HUES6 (cell line): Measurements from ENCODE around the gene B3GALNT2.

Experiments
- H3K27ac ChIP-seq: 2 replicates; pipeline ENCODE4 v1.7.0; 2013; ENCODE audit warnings: low read depth, mild to moderate bottlenecking, low read length, inconsistent platforms
- H3K27me3 ChIP-seq: 2 replicates; pipeline ENCODE4 v1.6.1; 2013; ENCODE audit warnings: low read length; ENCODE audit not compliant: control insufficient read depth, insufficient read depth
- H3K36me3 ChIP-seq: 2 replicates; pipeline ENCODE4 v1.6.1; 2013; ENCODE audit warnings: low read length; ENCODE audit not compliant: control insufficient read depth, insufficient read depth
- H3K4me1 ChIP-seq: 2 replicates; pipeline ENCODE4 v1.6.1; 2013; ENCODE audit warnings: low read length; ENCODE audit not compliant: control insufficient read depth, insufficient read depth
- H3K4me3 ChIP-seq: 2 replicates; pipeline ENCODE4 v1.5.1; 2013; ENCODE audit warnings: low read depth, low read length
- H3K9ac ChIP-seq: one replicate; pipeline ENCODE4 v1.6.1; 2013; ENCODE audit warnings: mild to moderate bottlenecking, low read length
- H3K9me3 ChIP-seq: 2 replicates; pipeline ENCODE4 v1.6.1; 2013; ENCODE audit warnings: low read depth, low read length; ENCODE audit not compliant: control insufficient read depth, insufficient read depth

Gene B3GALNT2

DNA sequence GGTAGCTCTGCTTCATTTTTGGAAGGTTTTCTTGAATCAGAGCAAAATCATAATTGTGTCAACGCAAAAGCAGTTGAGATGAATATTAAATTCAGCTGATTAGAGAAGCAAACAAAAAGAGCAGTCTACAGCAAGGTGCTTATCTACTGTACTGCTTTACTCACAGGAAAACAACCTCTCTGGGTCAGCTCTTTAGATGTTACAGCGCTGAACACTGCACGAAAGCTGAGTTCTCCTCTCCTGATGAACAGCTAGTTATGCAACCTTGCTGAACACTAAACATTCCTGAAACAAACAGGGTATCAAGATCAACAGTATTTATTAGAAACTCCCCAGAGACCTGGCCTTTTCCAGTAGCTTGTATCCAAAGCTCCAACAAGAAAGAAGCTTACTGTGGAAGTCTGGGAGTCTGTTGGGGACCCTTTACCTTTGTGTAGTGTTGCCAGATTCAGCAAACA is 95.7 kb downstream of the B3GALNT2 start:
- H3K9ac ChIP-seq: no peak overlapping the region
- no peaks in the 10 kb centered on the region for H3K27me3 ChIP-seq
- H3K36me3 ChIP-seq: no peaks in the 10 kb centered on the region
- 0 out of 2 replicates have a peak, but pooled peaks cover 2% of the 10 kb centered on the region for H3K9me3 ChIP-seq
- no peak overlapping the region for H3K4me3 ChIP-seq
- no peak overlapping the region for H3K27ac ChIP-seq
- no peaks in the 10 kb centered on the region for H3K4me1 ChIP-seq

DNA sequence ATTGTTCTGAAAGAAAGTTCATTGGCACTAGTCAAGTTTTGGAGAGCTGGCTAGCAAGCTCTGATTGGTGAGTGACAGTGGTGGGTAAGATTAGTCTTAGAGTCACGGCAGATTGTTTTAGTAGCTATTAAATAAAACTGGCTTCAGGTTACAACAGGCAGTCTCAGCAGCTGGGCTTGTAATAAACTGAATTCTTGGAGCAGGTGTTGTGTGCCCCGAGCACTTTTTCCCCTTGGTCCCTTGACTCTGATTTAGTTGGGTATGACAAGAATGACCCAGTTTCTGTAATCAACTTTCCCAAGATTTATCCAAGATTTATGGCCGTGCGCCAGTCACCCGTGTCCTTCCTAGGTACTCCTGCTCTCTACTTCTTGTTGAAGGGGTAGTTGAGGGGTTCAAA is 96.8 kb downstream of the B3GALNT2 start:
- Histone ChIP-seq H3K9me3 (0 out of 2 replicates have a peak, but pooled peaks cover 2% of the 10 kb centered on the region), H3K4me3 (no peak overlapping the region), H3K9ac (no peak overlapping the region), H3K36me3 (peaks cover 4% of the 10 kb centered on the region; the same call in 1 of the 2 replicates), H3K27me3 (no peaks in the 10 kb centered on the region), H3K4me1 (no peaks in the 10 kb centered on the region), H3K27ac (no peak overlapping the region)

DNA sequence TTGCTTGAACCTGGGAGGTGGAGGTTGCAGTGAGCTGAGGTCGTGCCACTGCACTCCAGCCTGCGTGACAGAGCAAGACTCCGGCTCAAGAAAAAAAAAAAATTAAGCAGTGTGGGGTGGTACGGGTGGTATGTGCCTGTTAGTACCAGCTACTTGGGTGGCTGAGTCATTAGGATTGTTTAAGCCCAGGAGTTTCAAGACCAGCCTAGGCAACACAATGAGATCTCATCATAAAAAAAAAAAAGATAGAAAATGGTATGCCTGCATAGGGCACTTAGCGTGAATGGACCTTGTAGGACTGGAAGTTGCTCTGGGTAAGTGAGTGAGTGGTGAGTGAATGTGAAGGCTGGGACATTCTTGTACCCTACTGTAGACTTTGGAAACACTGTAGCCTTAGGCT is 100.1 kb downstream of the B3GALNT2 start:
- Histone ChIP-seq H3K36me3 (peaks cover 4% of the 10 kb centered on the region; the same call in 1 of the 2 replicates), H3K27ac (no peak overlapping the region), H3K27me3 (no peaks in the 10 kb centered on the region), H3K4me1 (0 out of 2 replicates have a peak, but pooled peaks cover 2% of the 10 kb centered on the region), H3K4me3 (no peak overlapping the region), H3K9ac (no peak overlapping the region), H3K9me3 (no peaks in the 10 kb centered on the region)

DNA sequence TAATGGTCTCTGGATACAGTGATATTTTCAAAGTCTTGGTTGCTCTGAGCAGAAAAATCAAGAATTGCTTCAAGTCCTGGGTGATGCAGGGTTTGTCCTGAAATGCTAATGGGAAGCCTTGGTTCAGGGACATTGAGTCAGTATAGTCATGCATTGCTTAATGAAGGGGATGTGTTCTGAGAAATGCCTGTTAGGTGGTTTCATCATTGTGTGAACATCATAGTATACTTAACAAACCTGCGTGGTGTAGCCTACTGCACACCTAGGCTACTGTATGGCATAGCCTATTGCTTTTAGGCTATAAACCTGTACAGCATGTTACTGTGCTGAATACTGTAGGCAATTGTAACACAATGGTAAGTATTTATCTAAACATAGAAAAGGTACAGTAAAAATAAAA is 100.7 kb downstream of the B3GALNT2 start:
- H3K36me3 ChIP-seq: peaks cover 4% of the 10 kb centered on the region; the same call in 1 of the 2 replicates
- H3K9ac ChIP-seq: no peak overlapping the region
- no peak overlapping the region for H3K27ac ChIP-seq
- H3K27me3 ChIP-seq: no peaks in the 10 kb centered on the region
- H3K4me1 ChIP-seq: 0 out of 2 replicates have a peak, but pooled peaks cover 5% of the 10 kb centered on the region
- no peak overlapping the region for H3K4me3 ChIP-seq
- H3K9me3 ChIP-seq: no peaks in the 10 kb centered on the region

DNA sequence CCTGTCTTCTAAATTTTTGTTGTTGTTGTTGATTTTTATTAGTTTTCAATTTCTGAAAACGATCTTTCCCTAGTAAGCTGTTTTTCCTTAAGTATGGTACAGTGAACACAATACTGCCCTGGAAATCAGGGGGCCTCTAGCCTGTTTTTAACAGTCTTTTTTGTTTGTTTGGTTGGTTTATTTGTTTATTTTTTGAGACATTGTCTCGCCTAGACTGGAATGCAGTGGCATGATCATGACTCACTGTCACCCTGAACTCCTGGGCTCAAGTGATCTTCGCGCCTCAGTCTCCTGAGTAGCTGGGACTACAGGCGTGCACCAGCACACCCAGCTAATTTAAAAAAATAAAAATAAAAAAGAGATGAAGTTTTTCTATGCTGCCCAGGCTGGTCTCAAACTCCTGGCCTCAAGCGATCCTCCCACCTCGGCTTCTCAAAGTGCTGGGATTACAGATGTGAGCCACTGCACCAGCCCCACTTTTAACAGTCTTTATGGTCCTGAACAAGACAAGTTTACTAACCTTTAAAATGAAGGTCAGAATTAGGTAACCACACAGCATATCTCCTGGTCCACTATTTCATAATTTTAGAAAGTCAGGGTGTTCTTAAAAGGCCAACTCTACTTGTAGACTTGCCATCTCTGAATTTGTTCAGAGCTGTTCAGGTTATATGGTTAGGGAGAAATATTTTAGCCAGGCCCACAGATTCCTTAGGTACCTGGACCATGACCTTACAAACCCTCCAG is 101.6 kb downstream of the B3GALNT2 start:
- no peak overlapping the region for H3K9ac ChIP-seq
- H3K4me1 ChIP-seq: 0 out of 2 replicates have a peak, but pooled peaks cover 5% of the 10 kb centered on the region
- no peak overlapping the region for H3K4me3 ChIP-seq
- no peak overlapping the region for H3K27ac ChIP-seq
- H3K36me3 ChIP-seq: peaks cover 4% of the 10 kb centered on the region; the same call in 1 of the 2 replicates
- no peaks in the 10 kb centered on the region for H3K9me3 ChIP-seq
- H3K27me3 ChIP-seq: no peaks in the 10 kb centered on the region

DNA sequence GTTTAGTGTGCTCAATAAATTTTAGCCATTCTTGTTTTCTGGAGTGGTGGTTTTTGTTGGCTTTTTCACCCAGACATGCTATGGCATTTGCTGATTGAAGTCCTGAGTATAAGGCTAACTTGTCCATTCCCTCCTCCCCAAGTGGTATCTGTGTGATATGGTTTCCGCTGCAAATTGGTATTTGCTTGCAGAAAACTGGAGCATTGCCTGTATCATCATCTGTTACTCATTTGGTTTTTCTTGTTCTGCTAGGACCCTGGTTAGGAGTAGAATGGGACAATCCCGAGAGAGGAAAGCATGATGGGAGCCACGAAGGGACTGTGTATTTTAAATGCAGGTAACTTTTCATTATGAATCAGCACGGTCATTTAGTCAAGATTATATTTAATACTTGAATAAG is 103.0 kb downstream of the B3GALNT2 start:
- Histone ChIP-seq H3K9ac (no peak overlapping the region), H3K27ac (no peak overlapping the region), H3K9me3 (no peaks in the 10 kb centered on the region), H3K4me1 (0 out of 2 replicates have a peak, but pooled peaks cover 5% of the 10 kb centered on the region), H3K4me3 (no peak overlapping the region), H3K36me3 (peaks cover 4% of the 10 kb centered on the region; the same call in 1 of the 2 replicates), H3K27me3 (no peaks in the 10 kb centered on the region)
